Measurements from ENCODE around the gene MSANTD1.

Gene MSANTD1

DNA sequence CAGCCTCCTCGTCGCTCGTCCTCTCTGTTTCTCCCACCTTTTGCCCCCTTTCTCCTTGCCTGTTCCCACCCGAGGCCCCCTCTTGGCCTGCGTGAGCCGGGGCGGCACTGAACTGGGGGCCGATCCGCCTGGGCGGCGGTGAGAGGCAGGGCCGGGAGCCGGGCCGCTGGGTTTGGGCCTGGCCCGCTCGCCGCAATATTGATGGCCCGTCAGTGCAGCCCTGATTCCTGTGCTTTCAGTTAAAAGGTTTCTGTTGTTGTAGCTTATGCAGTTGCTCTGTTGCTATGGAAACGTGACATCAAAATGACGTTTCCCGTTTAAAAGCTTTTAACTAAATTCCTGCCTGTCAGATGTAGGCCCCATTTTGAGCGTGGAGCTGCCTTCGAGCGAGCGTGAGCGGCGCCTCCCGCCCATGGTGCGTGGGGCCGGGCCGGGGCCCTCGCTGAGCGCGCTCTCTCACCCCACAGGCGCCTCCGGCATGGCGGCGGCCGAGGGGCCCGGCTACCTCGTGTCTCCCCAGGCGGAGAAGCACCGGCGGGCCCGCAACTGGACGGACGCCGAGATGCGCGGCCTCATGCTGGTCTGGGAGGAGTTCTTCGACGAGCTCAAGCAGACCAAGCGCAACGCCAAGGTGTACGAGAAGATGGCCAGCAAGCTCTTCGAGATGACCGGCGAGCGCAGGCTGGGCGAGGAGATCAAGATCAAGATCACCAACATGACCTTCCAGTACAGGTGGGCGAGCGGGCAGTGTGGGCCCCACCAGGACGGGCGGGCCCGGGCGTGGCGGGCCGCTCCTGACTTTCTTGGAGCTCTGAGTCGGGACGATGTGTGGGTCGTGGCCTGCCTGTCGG lies at the start of gene MSANTD1:
Gene MSANTD1 (plus strand): TSS at position 349 of the 851 bp plus-strand sequence. CDS start 64 bp downstream, at position 413.
- DNase-seq: no peak

DNA sequence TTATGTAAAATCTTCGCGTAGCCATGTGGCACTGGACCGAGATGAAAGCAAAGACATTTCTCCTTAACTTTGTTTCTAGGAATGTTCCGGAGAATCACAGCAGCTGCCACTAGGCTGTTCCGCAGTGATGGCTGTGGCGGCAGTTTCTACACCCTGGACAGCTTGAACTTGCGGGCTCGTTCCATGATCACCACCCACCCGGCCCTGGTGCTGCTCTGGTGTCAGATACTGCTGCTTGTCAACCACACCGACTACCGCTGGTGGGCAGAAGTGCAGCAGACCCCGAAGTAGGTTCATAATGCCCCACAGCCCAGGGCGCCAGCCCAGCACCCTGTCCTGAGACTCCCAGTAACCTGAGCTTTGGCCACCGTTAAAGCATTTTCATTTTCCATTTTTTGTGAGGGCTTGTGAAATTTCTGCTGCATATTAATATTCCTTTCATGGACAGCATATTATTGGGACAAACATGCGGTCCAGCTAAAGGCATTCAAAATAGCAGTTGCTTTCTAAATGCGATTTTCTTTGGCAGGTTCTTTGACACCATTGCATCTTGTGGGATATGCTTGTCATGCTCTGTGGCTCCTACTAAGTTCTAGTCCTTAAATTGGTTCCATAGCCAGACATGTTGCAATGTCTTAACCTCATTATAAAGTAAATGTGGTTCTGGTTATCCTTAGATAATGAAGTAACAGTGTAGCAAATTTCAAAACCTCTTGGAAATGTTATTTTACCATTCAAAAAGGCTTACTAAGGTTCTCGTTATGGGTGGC lies 49.1 kb upstream of the MSANTD1 start:
- DNase-seq: no peak

DNA sequence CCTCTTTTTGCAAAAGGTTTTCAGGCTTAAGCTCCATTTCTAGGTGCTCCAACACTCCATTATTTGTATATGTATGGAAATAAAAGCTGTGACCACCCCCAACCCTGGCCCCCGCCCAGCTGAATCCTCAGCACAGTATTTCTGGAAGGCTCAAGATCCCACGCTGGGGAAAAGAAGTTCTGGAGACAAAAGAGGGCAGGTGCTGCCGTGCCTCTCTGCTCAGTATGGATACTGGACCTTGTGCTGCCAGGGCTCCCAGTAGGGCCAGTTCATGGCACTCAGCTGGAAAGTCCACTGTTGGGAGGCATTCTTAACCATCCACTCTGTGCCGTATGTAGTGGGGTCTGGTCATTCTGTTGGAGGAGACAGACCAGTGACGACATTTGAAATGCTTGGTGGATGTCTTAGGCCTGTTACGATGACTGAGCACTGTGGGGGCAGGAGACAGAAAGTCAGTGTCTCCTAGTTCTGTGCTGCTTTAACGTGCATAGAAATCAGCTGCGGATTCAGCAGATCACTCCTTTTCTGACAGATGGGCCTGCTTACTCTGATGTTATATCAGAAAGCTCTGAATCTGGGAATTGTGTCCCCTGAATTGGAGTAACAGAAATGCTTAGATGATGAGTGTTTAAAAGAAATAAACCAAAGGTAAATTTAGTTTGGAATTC lies 48.4 kb upstream of the MSANTD1 start:
- DNase-seq: no peak

DNA sequence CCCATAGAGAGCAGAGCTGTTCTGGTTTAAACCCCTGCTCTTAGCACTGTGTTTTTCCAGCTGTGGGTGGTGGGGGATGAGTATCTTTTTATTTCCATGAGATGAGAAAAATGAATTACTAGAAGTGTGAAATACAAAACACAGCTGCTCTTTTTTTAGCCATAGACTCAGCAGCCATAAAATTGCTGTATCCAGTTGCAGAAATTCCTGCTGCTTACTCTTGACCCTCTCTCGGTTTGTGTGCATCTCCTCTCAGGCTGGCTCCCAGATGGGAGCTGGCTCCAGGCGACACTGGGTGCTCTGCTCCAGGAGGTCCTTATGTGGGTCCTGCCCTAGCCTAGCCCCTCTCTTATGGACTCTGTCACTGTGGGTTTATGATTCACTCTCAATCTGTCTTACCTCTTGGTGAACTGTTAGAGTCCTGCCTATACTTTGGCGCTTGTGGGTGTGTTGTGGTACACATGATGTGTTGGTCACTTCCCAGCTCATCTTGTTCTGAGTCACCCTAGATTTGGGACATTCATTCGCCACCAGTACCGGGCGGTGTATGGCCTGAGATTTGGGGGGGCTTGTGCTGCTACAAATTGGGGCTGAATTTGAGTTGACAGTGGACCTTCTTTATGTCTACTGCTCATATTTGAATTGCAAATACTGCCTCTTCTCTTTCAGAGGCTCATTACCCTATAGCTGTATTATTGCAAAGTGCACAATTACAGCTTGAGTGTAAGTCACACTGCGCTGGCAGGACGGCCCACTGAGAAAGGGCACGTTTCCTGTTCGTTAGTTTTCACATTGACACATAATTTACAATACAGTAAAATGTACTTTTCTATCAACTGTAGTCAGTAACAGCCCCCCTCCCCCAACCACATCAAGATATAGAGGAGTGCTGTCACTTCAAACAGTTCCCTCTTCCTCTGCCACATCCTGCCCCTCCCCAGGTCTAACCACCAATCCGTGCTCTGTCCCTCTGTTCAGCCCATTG lies 46.9 kb upstream of the MSANTD1 start:
- no peak for DNase-seq

DNA sequence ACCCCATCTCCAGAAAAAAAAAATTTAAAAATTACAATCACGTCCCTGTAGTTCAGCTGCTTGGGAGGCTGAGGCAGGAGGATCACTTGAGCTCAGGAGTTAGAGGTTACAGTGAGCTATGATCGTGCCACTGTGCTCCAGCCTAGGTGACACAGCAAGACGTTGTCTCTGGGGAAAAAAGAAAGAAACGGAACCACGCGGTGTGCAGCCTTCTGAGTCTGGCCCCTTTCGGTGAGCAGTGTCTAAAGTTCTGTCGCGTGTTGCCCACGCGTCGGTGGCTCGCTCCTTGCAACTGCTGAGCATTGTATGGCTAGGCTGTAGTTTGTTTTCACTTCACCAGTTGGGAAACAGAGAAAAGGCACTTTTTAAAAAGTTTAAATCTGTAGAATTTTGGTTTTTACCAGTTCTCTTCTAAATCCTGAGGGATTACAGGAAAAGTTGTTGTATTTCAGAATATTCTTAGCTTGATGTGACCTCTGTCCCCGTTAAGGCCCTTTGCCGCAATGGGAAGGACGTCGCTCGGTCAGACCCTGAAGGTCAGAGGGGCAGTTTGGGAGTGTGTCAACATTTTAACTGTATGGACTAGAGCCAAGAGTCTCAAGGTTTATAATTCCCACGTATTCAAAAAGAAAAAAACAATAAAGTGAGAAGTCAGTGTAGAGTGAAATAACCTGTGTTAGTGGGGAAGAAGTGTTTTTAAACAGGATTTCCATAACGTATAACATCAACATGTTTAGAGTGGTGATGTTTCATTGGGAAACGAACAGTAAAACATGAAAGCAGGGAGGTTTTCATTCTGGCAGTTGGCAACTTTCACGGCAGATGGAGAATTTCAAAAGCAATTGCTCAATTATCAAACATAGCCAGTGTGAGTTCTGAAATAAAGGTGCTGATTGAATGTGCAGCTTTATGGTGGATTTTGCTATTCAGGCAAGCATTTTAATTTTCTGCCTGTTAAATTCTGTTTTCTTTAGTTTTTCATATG lies 45.8 kb upstream of the MSANTD1 start:
- no peak for DNase-seq

DNA sequence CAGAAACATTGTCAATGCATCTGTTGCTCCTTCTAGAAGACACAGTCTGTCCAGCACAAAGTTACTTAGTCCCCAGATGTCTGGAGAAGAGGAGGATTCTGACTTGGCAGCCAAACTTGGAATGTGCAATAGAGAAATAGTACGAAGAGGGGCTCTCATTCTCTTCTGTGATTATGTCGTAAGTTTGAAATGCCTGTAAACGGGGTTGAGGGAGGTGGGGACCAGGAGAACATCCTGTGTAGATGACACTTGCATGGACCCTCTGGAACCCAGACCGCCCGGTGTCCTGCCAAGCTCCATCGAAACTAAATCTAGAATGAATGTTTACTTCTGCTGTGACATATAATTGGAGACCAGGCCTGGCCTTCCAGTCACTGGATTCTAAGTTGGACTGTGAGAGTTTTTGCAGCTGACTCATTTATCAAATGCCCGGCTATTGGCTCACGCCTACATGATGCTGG lies 45.0 kb upstream of the MSANTD1 start:
- DNase-seq: no peak

DNA sequence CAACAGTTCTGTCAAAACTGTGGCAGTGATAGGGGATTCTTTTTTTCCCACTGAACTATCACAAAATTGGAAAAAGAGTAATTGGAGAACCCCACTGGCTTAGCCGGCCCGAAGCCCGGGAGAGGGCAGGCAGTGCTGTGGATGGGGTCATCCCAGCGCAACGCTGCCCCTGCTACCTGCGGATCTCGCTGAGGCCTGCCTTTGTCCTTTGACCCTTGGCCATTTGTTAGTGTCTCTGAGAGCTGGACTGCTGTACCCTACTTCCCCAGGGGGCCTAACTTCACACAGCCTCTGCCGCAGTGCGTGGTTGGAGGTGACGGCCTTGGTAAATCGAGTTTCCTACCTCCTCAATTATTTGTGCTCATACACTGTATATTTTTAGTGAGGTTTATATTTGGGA lies 43.0 kb upstream of the MSANTD1 start:
- no peak for DNase-seq

DNA sequence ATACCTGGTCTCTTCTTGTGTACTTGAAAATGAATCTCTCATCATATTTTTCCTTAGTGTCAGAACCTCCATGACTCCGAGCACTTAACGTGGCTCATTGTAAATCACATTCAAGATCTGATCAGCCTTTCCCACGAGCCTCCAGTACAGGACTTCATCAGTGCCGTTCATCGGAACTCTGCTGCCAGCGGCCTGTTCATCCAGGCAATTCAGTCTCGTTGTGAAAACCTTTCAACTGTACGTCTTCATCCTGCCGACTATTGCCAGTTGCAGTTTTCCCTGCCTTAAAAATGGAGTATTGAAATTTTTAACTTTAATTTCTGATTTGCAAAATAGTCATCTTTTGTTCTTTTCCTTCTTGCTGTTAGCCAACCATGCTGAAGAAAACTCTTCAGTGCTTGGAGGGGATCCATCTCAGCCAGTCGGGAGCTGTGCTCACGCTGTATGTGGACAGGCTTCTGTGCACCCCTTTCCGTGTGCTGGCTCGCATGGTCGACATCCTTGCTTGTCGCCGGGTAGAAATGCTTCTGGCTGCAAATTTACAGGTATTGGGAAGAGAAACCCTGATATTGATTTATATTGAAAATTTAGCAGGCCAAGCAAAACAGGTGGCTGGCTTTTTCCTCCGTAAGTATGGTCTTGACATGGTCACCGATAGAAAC lies 42.4 kb upstream of the MSANTD1 start:
- DNase-seq: no peak

DNA sequence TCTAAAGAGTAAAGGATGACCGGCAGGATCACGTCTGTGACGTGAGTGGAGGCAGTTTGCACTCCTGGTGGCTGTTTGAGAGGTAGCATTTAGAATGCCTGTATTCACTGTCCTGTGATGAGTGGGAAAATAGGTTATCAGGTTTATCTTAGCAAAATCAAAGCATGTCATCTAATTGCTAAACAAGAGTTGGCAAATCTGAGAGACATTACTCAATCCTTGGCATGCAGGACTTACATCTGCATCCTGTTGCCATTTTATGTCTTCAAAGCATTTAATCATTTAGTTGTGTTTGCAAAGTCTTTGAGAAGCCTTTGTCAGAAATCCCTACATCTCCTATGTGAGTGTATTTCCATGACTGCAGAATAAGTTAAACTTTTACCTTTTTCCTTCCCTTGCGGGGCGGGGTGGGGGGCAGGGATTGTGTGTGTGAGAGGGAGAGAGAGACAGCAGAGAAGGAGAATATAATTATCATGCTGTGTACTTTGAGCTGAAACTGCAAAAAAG lies 41.4 kb upstream of the MSANTD1 start:
- DNase-seq: no peak

DNA sequence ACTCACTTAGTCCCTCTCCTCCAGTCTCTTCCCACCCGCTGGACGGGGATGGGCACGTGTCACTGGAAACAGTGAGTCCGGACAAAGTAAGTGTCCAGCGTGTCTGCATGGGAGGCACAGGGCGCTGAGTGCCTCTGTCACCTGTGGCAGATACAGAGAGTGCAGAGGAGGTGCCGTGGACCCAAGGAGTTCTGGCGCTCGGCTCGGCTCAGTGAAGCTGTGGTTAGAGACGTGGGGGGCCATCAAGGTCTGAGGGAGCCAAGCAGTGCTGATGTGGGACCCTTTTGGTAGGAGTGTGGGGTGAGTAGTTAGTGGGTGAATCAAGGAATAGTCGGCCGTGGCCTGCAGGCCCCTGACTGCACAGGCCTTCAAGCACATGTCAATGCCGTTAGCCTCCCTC lies 40.1 kb upstream of the MSANTD1 start:
- no peak for DNase-seq

DNA sequence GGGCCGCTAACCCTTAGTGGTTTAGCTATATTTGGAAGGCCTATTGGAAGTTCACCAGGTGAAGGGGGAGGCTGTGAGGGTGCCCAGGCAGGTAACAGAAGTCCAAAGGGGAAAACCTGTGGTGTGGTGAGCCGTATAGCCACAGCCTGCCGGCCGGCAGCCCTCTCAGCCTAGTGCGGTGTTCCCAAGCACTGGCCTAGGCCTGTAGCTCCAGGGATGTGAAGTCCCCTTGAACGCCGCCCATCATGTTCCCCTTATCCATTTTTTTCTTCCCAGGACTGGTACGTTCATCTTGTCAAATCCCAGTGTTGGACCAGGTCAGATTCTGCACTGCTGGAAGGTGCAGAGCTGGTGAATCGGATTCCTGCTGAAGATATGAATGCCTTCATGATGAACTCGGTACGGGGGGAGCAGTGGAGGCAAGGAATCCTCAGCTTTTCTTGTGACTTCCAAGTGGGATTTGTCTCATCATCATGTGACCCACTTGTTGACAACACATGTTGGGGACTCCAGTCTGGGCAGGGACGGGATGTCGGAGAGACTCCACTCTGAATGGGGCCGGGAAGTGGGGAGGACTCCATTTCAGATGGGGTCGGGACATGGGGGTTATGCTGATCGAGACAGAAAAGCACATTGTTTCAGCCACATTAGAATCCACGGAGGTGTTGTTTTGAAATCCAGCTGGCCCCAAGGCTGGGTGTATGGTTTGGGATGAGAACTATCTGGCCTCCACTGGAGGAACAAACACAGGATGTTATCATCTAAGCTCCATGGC lies 39.2 kb upstream of the MSANTD1 start:
- no peak for DNase-seq

DNA sequence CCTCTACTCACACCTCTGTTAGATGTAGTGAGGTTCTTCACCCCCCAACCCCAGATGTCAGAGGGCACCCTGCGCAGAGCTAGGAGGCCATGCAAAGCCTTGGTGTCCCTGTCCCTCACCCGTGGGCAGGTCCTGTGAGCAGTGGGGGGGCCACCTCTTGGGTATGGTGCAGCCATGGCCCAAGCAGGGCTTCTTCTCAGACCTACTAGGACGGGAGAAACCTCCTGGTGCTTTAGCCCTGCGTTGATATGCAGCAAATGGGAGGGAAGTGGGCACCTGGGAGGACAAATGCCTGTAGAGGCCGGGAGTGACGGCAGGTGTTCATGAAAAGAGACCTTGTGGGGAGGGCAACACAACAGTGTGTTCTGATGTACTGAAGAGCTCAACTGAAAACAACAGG lies 38.5 kb upstream of the MSANTD1 start:
- no peak for DNase-seq

DNA sequence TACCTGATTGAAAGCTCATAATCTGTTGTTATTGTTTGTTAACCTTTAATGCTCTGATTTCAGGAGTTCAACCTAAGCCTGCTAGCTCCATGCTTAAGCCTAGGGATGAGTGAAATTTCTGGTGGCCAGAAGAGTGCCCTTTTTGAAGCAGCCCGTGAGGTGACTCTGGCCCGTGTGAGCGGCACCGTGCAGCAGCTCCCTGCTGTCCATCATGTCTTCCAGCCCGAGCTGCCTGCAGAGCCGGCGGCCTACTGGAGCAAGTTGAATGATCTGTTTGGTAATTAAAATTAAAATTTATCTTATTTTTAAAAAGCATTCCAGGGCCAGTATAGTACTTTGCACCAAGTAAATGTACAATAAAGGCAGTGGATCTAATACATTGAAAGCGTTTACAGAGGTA lies 37.1 kb upstream of the MSANTD1 start:
- no peak for DNase-seq

DNA sequence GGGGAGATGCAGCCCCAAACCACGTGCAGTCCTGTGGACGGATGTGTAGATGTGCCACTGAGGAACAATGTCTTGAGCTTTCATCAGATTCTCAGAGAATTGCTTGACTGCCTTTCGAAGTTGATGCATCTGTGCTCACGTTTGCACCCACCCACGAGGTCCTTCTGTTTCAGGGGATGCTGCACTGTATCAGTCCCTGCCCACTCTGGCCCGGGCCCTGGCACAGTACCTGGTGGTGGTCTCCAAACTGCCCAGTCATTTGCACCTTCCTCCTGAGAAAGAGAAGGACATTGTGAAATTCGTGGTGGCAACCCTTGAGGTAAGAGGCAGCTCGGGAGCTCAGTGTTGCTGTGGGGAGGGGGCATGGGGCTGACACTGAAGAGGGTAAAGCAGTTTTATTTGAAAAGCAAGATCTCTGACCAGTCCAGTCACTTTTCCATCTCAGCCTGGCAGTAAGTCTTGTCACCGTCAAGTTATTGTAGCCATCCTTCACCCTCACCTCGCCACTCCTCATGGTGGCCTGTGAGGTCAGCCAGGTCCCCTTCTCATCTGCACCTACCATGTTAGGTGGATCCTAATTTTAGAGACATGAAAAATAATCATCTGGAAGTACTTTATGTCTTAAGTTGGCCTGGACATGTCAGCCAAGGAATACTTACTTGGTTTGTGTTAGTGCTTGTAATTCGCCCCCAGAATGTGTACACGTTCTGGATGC lies 36.4 kb upstream of the MSANTD1 start:
- DNase-seq: no peak

DNA sequence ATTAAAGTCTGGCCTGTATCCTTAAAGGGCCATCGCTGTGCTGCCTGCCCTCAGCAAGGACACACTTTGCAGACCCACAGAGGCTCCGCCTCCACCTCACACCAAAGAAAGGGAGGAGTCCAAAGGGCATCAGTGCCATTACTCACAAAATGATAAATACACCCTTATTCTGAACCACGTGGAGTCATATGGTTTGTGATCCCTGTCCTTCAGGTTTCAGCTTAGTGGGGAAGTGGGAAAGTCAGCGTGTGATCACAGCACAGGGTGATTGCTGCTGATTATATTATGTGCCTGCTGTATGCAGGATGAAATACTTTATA lies 35.9 kb upstream of the MSANTD1 start:
- DNase-seq: no peak

DNA sequence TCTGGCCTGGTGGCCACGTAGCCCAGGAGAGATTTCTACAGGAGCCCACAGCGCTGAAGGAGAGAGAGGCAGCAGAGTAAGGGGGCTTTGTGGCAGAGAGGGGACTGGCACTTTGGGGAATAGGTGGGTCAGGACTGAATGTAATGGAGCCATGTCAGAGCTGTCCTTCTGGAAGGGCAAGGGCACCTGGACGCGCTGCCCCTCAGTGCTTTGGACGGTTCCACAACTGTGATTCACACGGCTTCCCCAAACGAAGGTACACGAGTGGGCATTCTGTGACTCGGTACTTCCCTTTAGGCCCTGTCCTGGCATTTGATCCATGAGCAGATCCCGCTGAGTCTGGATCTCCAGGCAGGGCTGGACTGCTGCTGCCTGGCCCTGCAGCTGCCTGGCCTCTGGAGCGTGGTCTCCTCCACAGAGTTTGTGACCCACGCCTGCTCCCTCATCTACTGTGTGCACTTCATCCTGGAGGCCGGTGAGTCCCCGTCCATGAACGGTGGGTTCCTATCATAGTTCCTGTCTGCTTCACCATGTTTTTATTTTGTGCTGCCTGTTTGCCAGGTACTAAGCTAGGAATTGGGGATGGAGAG lies 35.2 kb upstream of the MSANTD1 start:
- DNase-seq: no peak

DNA sequence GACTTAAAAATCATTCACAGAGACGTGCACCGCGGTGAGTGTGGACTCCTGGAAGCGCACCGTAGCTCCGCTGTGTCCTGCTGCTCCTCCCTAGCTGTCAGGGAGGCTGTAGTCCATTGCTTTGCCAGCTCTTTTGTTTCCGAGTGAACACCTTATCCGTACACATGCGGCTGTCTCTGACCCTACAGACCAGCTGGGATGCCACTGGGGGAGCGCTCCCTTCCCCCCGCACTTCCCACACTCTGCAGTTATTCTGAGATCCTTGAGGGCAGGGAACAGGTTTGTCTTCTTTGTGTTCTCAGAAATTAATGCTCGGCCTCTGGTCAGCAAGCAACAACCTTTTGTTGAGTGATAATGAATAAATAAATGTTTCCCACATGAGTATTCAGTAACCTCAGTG lies 33.7 kb upstream of the MSANTD1 start:
- DNase-seq: no peak

DNA sequence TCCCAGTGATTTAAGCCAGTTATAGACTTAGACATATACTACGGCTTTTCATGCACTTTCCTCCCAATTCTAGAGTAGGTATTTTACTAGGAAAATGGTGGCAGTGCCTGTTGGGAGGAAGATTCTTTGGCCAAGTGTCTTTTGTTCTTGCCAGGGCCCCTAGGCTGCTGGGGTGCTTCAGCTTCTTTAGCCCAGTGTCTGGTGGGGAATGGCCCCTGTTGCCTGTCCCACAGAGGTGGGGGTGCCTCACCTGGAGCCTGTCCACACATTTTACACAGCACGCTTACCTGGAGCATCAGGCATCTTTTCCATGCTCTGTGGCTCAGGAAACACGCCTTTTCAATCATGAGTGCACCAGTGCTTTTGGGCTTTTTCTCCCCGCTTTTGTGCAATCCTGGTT lies 33.2 kb upstream of the MSANTD1 start:
- no peak for DNase-seq

DNA sequence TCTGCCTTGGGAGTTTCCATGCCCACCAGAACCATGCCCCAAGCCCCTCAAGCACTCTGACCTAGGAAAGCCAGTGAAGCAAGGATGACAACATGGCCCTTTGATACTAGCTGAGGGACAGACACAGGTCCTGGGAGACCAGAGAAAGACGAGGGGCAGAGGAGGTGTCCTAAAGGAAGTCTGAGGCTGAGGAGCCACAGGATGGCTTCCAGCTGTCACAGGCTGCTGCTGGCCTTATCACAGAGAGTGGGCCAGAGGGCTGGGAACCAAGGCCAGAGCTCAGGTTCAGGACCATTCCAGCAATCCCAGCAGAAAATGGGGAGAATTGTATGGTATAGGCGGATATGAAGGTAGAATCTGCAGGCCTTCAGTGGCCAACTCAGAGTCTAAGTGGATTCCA lies 31.7 kb upstream of the MSANTD1 start:
- no peak for DNase-seq

Measured in NCI-H524 treated with DMSO at 0.1 percent for 48 hours (cell line).